Smooth muscle cell (in vitro differentiated cells): Measurements from ENCODE around the gene CRB1. TPM values are rescaled to one million over a fixed set of nuclear protein-coding genes. Genes with fewer than 3 reads are reported as not detected.

Experiments
- DNase-seq: peaks from one replicate; lab custom pipeline; 2025; ENCODE audit not compliant: unreplicated experiment; lab: John Stamatoyannopoulos, UW
- H2AFZ ChIP-seq: fragments of 200-600 bp; sonication (generic); 2 replicates; pipeline ENCODE4 v1.6.0; 2016; ENCODE audit warnings: antibody characterized with exemption, low read depth, mild to moderate bottlenecking
- H3F3A ChIP-seq: fragments of 200-600 bp; sonication (generic); 2 replicates; pipeline ENCODE4 v1.6.0; 2017; ENCODE audit warnings: antibody characterized with exemption, low read depth
- H3K27ac ChIP-seq: fragments of 200-600 bp; sonication (generic); 2 replicates; pipeline ENCODE4 v1.5.1; 2016; ENCODE audit warnings: low read depth, mild to moderate bottlenecking
- H3K27me3 ChIP-seq: fragments of 200-600 bp; sonication (generic); 2 replicates; pipeline ENCODE4 v1.6.1; 2016; ENCODE audit warnings: low read depth, mild to moderate bottlenecking
- H3K36me3 ChIP-seq: fragments of 200-600 bp; sonication (generic); 2 replicates; pipeline ENCODE4 v1.5.1; 2016; ENCODE audit warnings: low read depth
- H3K4me1 ChIP-seq: fragments of 200-600 bp; sonication (generic); 2 replicates; pipeline ENCODE4 v1.5.1; 2016; ENCODE audit warnings: low read depth
- H3K4me2 ChIP-seq: fragments of 200-600 bp; sonication (generic); 2 replicates; pipeline ENCODE4 v1.6.0; 2016; ENCODE audit warnings: mild to moderate bottlenecking
- H3K4me3 ChIP-seq: fragments of 200-600 bp; sonication (generic); 2 replicates; pipeline ENCODE4 v1.5.1; 2016; ENCODE audit warnings: mild to moderate bottlenecking
- H3K79me2 ChIP-seq: fragments of 200-600 bp; sonication (generic); 2 replicates; pipeline ENCODE4 v1.6.0; 2016; ENCODE audit warnings: low read depth, mild to moderate bottlenecking
- H3K9ac ChIP-seq: fragments of 200-600 bp; sonication (generic); 2 replicates; pipeline ENCODE4 v1.6.0; 2016; ENCODE audit warnings: low read depth
- H3K9me3 ChIP-seq: fragments of 200-600 bp; sonication (generic); replicated peaks from 2 replicates; pipeline ENCODE4 v1.5.1; 2016; ENCODE audit warnings: low read depth
- H4K20me1 ChIP-seq: fragments of 200-600 bp; sonication (generic); 2 replicates; pipeline ENCODE4 v1.6.0; 2016; ENCODE audit warnings: low read depth
- CTCF ChIP-seq: fragments of 200-600 bp; sonication (generic); IDR thresholded peaks from 2 replicates; pipeline ENCODE4 v1.5.1; 2017; ENCODE audit warnings: borderline replicate concordance, mild to moderate bottlenecking, antibody characterized with exemption; ENCODE audit not compliant: insufficient read depth, poor library complexity, severe bottlenecking
- WGBS: methylation state at CpG from one replicate; pipeline ENCODE4 v1.1.7; 2016; ENCODE audit warnings: low lambda C conversion rate; 5-methylcytosine and 5-hydroxymethylcytosine counted together
- polyA plus RNA-seq: library from polyadenylated mRNA; unstranded; fragments of >200 nt; fragmentation: Nextera tagmentation; extraction: Ambion mirVana; gene quantifications from 2 replicates; pipeline ENCODE4 v1.2.1, GENCODE V29; 2016
- total RNA-seq: library from RNA; depleted of rRNA; stranded (reverse); fragments of >200 nt; gene quantifications from 2 replicates; pipeline ENCODE4 v1.2.3, GENCODE V29; 2014

The CRB1 gene
- total and polyA plus RNA-seq, 2 experiments from 2014 or later = under 0.01 TPM; not detected in 1

GRCh38 chr1:197336571-197336970 lies 68.5 kb downstream of the CRB1 start:
- H3K4me2 ChIP-seq = no peak overlapping the region
- no peaks in the 10 kb centered on the region for H3K4me1 ChIP-seq
- H3F3A ChIP-seq = no peaks in the 10 kb centered on the region
- H3K9me3 ChIP-seq = no peaks in the 10 kb centered on the region
- no peaks in the 10 kb centered on the region for H3K36me3 ChIP-seq
- no peaks in the 10 kb centered on the region for H4K20me1 ChIP-seq
- no peak for DNase-seq
- no peak overlapping the region for H3K9ac ChIP-seq
- no peak overlapping the region for H2AFZ ChIP-seq
- no peak for TF ChIP-seq CTCF
- 86% methylated on average over 2 of the region's 2 CpGs for whole genome bisulfite sequencing
- no peaks in the 10 kb centered on the region for H3K79me2 ChIP-seq
- no peak overlapping the region for H3K27ac ChIP-seq
- no peak overlapping the region for H3K4me3 ChIP-seq
- H3K27me3 ChIP-seq = no peaks in the 10 kb centered on the region

- H3K9ac ChIP-seq = no peak overlapping the region
- H3F3A ChIP-seq = no peaks in the 10 kb centered on the region
- H3K79me2 ChIP-seq = no peaks in the 10 kb centered on the region
- no peaks in the 10 kb centered on the region for H4K20me1 ChIP-seq
- H3K4me2 ChIP-seq = no peak overlapping the region
- H3K9me3 ChIP-seq = no peaks in the 10 kb centered on the region
- WGBS = 91% methylated on average over 9 of the region's 9 CpGs
- H3K4me1 ChIP-seq = no peaks in the 10 kb centered on the region
- H3K27me3 ChIP-seq = no peaks in the 10 kb centered on the region
- H3K36me3 ChIP-seq = no peaks in the 10 kb centered on the region
- no peak for TF ChIP-seq CTCF
- DNase-seq = no peak
- H3K27ac ChIP-seq = no peak overlapping the region
- no peak overlapping the region for H3K4me3 ChIP-seq
- no peak overlapping the region for H2AFZ ChIP-seq
Measured at GRCh38 chr1:197339106-197340060, 71.3 kb downstream of the CRB1 start.

- H3K9me3 ChIP-seq = no peaks in the 10 kb centered on the region
- H3K27ac ChIP-seq = no peak overlapping the region
- no peak overlapping the region for H3K4me3 ChIP-seq
- no peaks in the 10 kb centered on the region for H3K79me2 ChIP-seq
- no peaks in the 10 kb centered on the region for H3K4me1 ChIP-seq
- no peaks in the 10 kb centered on the region for H4K20me1 ChIP-seq
- no peaks in the 10 kb centered on the region for H3K36me3 ChIP-seq
- H3K27me3 ChIP-seq = no peaks in the 10 kb centered on the region
- TF ChIP-seq CTCF = no peak
- H3K9ac ChIP-seq = no peak overlapping the region
- no peak overlapping the region for H2AFZ ChIP-seq
- 73% methylated on average over 1 of the region's 1 CpG for WGBS
- H3K4me2 ChIP-seq = no peak overlapping the region
- DNase-seq = no peak
- H3F3A ChIP-seq = no peaks in the 10 kb centered on the region
Measured at GRCh38 chr1:197341626-197342025, 73.6 kb downstream of the CRB1 start.
